Left colon (tissue), 2 donors: Measurements from ENCODE around the gene MVD. TPM values are rescaled to one million over a fixed set of nuclear protein-coding genes. Genes with fewer than 3 reads are reported as not detected.
"Not testable (repeated sequence)": the region's sequence is repeated elsewhere in the genome, so short reads cannot be mapped to it uniquely, and the experiment has no call there.

Experiments used
- ATAC-seq: fragments of 200-7000 bp; cut with Tn5 transposase; one replicate; pipeline ENCODE4 v1.9.1; 2020; ENCODE audit warnings: mild to moderate bottlenecking, moderate library complexity
- DNase-seq, 2 donors: peaks; one replicate each; pipeline ENCODE4 v3.0.0-alpha.2; 2020
- intact Hi-C, 2 donors: fragments of 100-400 bp; cut with DNase I in 1 of 2; cut with micrococcal nuclease in 1 of 2; formaldehyde crosslinking; loops; one replicate each; pipeline versions ENCODE4 v1.11.2 to v1.14.0; 2022; cut with DNase I, micrococcal nuclease
- total RNA-seq, 2 donors: library from RNA; stranded (reverse); fragmentation: NEBNext Ultra II Directional; extraction: Animal tissue kit (Norgen Biotek cat#: 25700); gene quantifications; one replicate each; pipeline ENCODE4 v1.2.1, GENCODE V29; 2021
- donor health status: DM: no; HTN: no; CAD: no.
- donor health status: DM: yes; HTN: yes; CAD: no.

The MVD gene
- total RNA-seq, 2 donors from 2014 or later = 74.3 to 191 TPM

DNA sequence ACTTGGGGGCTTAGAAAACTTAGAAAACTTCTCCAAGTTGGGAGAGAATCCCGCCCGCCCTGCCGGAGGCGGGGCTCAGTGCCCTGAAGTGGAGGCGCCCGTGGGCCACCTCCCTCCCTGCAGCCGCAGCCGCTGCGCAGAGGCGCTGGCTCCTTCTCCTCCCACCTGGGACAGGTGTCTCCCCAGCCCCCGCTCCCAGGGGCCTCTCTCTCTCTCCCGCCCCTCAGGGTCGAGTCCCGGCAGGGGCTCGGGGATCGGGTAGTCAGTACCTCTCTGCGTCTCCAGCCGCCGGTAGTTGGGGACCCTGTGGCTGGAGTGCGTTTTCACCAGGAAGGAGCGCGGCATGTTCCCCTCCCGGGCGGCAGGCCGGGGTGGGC, 23.2 kb upstream of the MVD start:
- peak; percentile 53 for ATAC-seq
- intact Hi-C loops = no loop called here
- peak in 1 of 2 donors; percentile 66 for DNase-seq

DNA sequence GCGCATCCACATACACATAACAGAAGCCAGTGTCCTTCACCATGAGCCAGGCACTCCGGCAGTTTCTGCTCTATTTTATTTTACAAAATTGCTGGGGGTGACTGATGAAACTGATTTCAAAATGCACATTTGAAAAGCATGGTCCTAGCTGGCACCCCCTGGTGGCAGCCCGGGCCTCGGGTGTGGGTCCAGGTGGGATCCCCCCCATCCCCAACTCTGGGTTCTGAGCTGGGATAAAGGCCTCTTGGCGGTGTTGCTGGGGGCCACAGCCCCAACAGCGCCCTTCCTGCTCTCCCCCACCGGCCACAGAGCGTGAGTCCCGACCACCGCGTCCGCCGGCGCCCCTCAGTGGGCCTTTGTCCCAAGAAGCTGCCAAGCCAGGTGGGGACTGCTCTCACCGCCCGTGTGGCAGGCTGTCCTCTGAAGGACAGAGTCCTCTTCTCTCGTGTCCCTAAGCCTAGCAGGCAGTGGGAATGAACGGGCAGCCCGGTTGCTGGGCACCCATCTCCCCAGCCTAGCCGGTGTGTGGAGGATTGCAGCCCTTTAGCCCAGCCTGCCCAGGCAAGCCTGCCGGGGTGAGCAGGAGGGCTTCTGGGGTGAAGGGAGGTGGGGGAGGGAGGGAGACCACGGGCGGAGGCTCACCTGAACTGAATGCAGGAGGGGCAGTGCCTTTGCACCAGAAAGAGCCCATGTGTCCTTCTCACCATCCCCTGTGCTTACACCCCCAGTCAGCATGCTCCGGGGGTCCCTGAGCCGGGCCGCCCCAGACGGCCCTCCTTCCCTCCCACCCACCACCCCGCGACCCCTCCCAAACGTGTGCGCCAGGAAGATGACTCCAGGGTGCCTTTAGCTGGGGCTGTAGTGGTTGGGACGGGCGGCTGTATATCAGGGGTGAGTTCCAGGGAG, 22.5 kb upstream of the MVD start:
- ATAC-seq = no peak
- DNase-seq = no peak
- intact Hi-C loops = no loop called here

DNA sequence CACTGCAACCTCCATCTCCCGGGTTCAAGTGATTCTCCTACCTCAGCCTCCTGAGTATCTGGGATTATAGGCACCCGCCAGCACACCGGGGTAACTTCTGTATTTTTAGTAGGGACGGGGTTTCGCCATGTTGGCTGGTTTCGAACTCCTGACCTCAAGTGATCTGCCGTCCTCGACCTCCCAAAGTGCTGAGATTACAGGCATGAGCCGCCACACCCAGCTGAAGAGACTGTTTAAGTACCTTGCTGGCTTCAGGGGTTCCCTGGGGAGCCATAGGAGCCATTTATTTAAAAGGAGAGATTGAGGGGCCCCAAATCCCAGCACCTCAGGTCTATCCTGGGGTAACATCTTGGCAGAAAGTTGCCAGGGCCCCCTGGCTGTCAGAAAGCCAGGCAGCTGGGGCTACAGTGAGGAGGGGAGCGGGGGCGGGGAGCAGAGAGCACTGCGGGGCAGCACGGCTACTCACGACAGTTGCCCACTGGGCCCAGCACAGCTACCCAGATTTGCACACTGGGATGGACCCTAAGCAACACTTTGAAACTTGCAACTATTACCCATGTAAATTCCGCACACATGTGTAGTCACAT, 21.8 kb upstream of the MVD start:
- intact Hi-C loops = no loop called here
- no peak for DNase-seq
- no peak for ATAC-seq

DNA sequence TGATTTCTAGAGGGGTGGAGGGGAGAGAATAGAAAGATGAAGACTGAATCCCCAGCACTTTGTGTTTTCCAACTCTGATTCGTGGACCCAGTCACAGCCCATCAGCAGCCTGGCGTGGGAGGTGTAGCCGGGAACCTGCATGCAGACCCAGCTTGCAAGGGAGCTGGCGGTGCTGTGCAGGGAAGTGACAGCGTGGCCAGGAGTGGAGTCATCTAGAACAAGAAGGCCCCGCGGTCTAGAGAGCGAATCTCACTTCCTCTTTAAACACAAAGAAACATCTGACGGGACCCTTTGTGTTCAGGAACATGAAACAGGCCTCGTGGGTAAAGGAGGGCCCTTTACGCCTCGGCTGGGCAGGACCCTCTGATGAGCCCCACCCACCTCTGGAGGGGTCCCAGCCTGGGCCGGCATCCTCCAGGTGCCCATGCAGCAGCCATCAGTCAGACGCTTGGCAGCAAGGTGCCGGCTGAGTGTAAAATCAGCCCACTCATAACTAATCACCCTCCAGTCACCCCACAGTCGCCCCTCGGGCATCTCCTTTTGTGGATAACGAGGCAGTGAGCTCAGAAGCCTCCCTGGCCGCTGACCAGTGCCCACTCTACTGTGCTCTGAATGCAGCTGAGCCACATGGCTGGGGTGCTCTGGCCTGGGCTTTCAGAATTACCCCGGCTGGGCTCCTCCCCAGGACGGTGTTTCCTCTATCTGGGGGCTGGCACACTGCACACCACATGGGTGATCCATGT, 19.0 kb upstream of the MVD start:
- DNase-seq (peak; percentile 69 to 74), ATAC-seq (no peak)
- intact Hi-C loops = no loop called here

DNA sequence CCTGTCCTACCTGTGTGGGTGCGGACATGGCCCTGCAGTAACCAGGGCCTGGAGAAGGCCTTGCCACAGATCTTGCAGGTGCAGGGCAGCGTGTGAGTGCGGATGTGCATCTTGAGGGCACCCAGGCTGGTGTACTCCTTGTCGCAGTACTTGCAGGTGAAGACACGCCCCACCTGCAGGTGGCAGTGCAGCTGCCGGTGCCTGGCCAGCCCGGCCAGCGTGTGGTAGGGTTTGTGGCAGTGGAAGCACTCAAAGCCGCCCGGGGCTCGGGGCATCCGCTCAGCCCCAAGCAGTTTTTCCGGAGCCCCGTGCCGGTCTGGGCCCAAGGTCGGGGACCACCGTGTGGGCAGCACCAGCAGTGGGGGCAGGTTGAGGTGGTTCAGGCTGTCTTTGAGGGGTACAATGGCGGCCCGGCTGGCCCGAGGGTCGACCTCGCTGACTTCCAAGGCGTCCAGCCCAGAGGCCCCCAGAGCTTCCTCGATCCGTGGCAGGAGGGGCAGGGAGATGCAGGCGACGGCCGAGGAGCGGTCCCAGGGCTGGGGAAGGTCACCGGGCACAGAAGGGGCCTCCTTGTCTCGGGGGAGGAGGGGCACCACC, 18.3 kb upstream of the MVD start:
- ATAC-seq (peak; percentile 77), DNase-seq (peak; percentile 70 to 83)
- intact Hi-C loops = no loop called here

DNA sequence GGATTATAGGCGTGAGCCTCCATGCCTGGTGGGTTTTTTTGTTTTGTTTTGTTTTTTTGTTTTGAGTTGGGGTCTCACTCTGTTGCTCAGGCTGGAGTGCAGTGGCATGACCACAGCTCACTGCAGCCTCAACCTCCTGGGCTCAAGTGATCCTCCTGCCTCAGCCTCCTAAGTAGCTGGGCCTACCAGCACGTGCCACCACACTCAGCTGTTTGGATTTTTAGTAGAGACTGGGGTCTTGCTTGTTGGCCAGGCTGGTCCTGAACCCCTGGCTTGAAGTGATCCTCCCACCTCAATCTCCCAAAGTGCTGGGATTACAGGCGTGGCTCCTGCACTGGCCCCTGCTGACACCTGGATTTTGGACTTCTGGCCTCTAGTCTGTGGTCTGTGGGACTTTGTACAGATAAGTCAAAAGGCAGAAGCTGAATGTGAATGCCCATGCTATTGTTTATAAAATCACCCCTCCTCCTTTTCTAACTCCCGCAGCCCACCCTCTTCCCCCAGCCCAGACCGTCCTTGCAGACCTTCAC, 17.7 kb upstream of the MVD start:
- no peak for ATAC-seq

DNA sequence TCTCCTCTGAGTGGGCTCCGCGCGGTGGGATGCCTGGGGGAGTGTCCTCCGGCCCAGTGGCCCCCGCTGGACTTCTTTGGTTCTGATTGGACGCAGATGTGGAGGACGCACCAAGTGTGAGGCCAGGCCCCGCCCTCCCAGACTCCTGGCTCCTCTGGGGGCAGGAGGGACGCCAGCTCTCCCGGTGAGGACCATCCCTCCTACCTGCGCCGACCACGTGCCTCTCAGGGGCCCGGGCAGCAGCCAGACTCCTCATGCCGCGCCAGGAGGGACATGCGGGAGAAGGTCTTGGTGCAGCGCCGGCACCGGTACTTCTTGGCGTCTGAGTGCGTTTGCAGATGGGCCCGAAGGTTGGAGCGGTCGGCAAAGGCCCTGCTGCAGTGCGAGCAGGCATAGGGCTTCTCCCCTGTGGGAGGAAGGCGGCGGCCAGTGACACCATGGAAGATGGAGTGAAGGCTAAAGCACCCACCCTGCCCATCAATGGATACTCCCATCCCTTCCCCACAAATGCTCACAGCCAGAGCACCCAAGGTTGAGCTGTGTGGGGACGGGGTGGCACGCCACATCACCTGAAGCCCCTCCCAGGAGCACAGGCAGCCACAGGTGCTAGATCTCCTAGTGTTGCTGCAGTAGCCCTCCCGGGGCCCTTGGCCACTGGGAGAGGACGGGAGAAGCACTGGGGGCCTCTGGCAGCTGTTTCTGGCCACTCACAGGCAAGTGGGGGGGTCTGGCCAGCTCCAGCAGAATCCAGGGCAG, 15.5 kb upstream of the MVD start:
- DNase-seq (no peak), ATAC-seq (no peak)
- intact Hi-C loops = no loop called here

More for the DNA sequence above, 17.7 kb upstream of the MVD start:
- no peak for DNase-seq
- intact Hi-C loops = no loop called here

DNA sequence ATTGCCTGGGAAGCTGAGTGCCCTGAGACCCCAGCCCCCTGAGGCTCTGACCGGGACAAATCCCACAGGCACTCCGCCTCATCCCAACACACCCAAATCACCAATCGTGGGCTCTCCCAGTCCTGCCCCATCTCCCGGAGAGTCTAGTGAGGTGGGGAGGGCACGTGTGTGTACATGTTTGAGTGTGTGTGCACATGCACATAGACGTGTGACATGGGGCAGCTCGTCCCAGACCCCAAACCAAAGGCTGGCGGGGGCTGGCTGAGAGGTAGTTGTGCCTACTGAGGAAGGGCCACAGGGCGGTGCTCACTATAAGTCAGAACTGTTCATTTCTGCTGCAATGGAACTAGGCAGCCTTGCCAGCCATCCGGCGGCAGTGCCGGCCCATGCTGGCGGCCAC, 14.8 kb upstream of the MVD start:
- no peak for DNase-seq
- no peak for ATAC-seq
- intact Hi-C loops = no loop called here

DNA sequence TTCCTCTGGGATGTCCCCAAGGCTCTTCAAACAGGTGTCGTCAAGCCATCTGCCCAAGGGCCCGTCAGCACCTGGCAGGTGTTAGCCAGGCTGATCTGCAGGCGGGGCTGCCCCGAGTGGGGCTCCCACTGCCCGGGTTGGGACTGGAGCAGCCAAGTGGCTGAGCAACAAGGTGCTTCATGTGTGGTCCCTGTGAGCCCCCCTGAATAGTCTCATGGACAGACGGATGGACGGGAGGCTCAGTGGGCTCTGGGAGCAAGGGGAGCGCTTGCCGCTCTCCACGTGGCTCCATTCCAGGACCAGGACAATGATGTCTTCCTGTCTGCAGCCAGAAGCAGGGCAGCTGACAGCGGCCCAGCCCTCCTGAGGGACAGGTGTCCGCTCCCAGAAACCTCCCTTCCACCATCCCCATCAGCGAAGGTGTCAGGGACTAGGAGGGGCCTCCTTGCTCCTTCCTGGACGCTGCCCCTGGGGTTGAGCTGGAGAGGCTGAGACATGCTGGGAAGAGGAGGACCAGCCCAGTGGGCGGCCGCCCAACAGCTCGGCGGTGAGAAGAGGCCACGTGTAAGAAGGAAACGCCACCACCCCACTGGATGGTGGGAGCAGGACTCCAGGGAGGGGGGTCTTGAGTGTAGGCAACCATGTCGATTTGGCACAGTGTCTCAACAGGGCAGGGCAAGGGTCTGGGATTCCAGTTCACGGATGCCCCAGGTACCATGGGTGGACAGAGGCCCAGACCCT, 13.8 kb upstream of the MVD start:
- ATAC-seq (no peak), DNase-seq (no peak)
- intact Hi-C loops = no loop called here

DNA sequence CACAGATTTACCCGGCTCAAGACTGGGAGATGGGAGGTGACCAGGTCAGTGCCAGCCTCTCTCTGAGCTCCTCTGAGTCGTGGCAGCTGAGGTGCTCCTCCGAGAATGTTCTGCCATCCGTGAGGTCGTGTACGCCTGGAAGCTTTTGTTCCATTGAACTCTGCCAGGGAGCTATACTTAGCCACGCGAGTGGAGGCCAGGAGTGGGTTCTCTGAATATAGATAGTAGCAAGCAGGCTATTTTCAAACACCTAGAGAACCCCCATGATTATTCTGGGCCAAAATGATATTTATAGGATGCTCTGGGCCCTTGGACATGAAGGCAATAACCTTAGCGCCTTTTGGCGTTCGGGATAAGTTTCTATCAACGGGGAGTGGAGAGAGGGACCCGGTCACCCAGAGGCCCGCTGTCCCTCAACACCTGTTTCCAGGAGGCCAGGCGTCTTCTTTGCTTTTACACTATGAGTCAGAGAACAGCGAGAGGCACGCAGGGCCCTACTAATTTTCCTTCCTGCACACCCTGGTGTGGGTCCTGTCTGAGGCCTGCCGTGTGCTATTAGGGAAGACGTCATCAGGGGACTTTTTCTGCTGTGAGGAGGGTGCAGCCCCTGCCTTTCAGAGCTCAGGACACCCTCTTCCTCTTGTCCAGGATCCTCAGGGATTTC, 11.0 kb upstream of the MVD start:
- intact Hi-C loops = no loop called here
- DNase-seq = no peak
- ATAC-seq = no peak

DNA sequence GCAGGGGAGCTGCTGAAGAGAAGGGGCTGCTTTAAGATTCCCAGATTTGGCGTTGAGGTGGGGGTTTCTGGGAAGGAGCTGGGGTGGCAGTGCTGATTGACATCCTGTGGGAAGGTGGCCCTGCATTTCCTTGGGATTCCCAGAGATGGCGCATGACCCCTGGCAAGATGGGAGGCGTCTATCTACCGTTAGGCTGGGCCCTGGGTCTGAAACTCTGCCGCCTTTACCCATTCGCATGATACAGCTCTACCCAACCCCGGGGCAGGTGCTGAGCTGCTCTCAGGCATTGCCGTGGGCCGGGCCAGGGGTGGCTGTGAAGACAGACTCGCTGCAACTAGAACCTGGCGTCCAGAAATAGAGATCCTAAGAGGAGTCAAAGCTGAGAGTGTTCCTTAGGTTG, 9.9 kb upstream of the MVD start:
- peak; percentile 66 for ATAC-seq
- intact Hi-C loops = no loop called here
- no peak for DNase-seq

DNA sequence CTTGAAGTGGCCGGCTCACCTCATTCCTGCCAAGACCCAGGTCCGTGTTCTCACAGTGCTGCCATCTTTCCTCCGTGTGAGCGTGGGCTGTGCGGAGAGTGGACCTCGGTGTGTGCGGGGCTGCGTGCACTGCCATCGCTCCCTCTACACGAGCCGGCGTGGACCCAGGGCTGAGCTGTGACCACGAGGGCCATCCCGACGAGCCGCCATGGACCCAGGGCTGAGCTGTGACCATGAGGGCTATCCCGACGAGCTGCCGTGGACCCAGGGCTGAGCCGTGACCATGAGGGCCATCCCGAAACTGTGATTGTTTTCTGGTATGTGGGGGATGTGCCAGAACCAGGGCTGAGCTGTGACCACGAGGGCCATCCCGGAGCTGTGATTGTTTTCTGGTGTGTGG, 8.9 kb upstream of the MVD start:
- ATAC-seq (no peak), DNase-seq (no peak)
- intact Hi-C loops = no loop called here

DNA sequence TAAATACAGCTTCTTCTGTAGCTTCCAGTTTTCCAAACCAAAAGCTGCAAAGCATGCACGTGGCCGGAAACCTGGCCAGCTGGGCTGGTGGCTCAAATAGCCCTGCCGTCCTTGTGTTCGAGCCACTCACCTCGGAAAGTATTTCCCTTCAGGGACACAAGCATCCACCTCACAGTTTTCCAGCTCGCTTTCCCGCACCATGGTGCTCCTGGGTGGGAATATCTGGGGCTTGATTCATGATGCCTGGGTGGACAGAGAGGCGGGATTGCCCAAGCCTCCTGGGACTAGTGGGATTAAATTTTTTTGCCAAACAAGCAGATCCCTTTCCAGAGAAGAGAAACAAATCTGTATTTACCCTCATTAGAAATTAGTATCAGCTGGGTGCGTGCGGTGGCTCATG, 7.1 kb upstream of the MVD start:
- DNase-seq (no peak), ATAC-seq (no peak)
- intact Hi-C loops = no loop called here

DNA sequence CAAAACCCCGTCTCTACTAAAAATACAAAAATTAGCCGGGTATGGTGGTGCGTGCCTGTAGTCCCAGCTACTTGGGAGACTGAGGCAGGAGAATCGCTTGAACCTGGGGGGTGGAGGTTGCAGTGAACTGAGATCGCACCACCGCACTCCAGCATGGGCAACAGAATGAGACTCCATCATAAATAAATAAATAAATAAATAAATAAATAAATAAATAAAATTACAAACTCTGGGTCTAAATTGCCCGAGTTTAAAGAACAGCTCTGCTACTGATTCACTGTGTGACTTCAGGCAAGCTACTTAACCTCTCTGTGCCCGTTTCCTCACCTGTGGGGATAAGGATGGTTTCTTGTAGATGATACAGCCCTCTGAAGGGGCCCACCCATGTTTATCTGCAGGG, 6.6 kb upstream of the MVD start:
- intact Hi-C loops, ATAC-seq, DNase-seq: not testable (repeated sequence)

DNA sequence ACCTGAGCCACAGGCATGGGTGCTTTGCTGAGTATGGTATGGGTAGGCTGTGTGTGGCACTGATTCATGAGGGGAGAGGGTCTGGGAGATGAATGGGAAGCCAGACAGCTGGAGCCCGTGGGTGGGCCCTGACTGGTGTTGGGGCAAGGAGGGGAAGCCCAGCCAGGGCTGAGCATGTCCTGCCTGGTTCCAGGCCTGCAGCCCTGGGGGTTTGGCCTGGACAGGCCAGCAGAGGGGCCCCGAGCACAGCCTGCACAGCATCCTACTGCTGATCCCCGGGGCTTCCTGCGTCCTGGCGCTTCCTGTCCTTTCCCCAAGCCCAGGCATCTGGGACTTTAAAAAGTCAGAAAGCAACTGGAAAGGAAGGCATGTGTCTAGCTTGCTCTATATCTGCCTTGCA, 4.6 kb upstream of the MVD start:
- intact Hi-C loops = no loop called here
- ATAC-seq (no peak), DNase-seq (no peak)

DNA sequence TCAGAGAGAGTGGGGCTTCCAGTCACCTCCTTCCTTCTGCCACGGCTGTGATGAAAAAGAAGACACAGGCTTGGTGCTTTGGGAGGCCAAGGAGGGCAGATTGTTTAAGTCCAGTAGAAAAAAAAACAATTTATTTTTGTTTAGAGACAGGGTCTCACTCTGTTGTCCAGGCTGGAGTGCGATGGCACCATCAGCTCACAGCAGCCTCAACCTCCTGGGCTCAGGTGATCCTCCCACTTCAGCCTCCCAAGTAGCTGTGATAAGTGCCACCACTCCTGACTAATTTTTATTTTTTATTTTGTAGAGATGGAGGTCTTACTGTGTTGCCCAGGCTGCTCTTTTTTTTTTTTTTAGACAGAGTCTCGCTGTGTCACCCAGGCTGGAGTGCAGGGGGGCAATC, 2.7 kb upstream of the MVD start:
- no peak for ATAC-seq
- intact Hi-C loops = no loop called here
- no peak for DNase-seq

DNA sequence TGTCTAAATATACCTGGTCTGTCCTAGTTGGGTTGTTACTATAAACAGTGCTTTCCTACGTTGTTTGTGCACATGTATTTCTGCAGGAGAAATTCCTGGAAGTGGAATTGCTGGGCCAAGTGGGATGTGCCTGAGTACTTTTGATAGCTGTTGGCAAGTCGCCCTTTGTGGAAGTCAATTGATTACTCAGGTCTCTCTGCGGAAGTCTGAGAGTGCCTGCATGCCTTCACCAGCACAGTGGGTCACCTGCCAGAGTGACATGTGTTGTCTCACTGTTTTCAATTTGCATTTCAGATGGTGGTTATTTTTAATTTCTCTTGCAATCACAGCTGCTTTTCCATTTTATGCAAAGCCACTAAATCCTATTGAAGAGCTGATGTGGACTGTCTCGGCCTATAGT, 2.3 kb upstream of the MVD start:
- DNase-seq (no peak), ATAC-seq (no peak)
- intact Hi-C loops = no loop called here
